ENCODE data around the gene OR13J1. TPM values are rescaled to one million over a fixed set of nuclear protein-coding genes. Genes with fewer than 3 reads are reported as not detected.
"Not testable (repeated sequence)": the region's sequence is repeated elsewhere in the genome, so short reads cannot be mapped to it uniquely, and the experiment has no call there.

OR13J1 gene
- total RNA-seq, 4 donors from 2014 or later: not detected

DNA sequence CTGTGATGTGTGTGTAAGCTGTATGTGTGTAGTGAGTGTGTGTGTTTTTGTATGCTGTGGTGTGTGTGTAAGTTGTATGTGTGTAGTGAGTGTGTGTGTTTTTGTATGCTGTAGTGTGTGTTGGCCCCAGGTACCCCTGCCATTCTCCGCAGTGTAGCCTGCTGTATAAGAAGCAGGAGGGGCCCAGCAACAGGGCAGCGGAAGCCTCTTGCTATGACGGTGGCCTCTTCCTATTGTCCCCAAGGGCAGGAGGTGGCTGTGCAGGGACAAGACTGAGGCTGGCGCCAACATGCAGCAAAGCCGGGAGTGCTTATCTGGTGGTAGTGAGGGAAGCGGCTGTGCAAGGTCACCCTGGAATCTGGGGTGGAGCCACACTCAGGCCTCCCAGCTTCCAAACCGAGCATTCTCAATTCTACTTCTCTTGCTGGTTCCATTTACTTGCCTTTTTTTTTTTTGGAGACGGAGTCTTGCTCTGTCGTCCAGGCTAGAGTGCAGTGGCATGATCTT, 44.2 kb upstream of the OR13J1 start:
- Histone ChIP-seq H3K4me3 (no peak overlapping the region), H3K9me3 (no peaks in the 10 kb centered on the region), H3K4me1 (peaks cover 4 to 15% of the 10 kb centered on the region in 2 donors), H3K27me3 (no peaks in the 10 kb centered on the region), H3K27ac (peak overlapping the region in 1 of 2 donors; percentile 51), H3K36me3 (no peaks in the 10 kb centered on the region)
- DNase-seq: peak in 1 of 2 donors; percentile 50
- intact Hi-C loops (cut with DNase I; ENCODE audit: low total_unique reads): no loop called here
- TF ChIP-seq, protein P1, sequence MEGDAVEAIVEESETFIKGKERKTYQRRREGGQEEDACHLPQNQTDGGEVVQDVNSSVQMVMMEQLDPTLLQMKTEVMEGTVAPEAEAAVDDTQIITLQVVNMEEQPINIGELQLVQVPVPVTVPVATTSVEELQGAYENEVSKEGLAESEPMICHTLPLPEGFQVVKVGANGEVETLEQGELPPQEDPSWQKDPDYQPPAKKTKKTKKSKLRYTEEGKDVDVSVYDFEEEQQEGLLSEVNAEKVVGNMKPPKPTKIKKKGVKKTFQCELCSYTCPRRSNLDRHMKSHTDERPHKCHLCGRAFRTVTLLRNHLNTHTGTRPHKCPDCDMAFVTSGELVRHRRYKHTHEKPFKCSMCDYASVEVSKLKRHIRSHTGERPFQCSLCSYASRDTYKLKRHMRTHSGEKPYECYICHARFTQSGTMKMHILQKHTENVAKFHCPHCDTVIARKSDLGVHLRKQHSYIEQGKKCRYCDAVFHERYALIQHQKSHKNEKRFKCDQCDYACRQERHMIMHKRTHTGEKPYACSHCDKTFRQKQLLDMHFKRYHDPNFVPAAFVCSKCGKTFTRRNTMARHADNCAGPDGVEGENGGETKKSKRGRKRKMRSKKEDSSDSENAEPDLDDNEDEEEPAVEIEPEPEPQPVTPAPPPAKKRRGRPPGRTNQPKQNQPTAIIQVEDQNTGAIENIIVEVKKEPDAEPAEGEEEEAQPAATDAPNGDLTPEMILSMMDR (IDR thresholded peaks at IDR 0.05): no peak
- no peak for TF ChIP-seq POLR2A (IDR thresholded peaks at IDR 0.05)

DNA sequence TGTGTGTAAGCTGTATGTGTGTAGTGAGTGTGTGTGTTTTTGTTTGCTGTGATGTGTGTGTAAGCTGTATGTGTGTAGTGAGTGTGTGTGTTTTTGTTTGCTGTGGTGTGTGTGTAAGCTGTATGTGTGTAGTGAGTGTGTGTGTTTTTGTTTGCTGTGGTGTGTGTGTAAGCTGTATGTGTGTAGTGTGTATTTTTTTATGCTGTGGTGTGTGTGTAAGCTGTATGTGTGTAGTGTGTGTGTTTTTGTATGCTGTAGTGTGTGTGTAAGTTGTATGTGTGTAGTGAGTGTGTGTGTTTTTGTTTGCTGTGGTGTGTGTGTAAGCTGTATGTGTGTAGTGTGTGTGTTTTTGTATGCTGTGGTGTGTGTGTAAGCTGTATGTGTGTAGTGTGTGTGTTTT, 43.2 kb upstream of the OR13J1 start:
- H3K27me3 ChIP-seq; DNase-seq; H3K4me3 ChIP-seq; H3K9me3 ChIP-seq; intact Hi-C loops (cut with DNase I; ENCODE audit: low total_unique reads); H3K27ac ChIP-seq; H3K36me3 ChIP-seq: not testable (repeated sequence)
- peaks cover 10 to 24% of the 10 kb centered on the region in 2 donors for H3K4me1 ChIP-seq

- no peak overlapping the region for H3K4me3 ChIP-seq
- no peaks in the 10 kb centered on the region for H3K27me3 ChIP-seq
- peaks cover 12 to 24% of the 10 kb centered on the region in 2 donors for H3K4me1 ChIP-seq
- TF ChIP-seq, protein P1 (IDR thresholded peaks at IDR 0.05): no peak
- TF ChIP-seq POLR2A (IDR thresholded peaks at IDR 0.05): no peak
- intact Hi-C loops (cut with DNase I; ENCODE audit: low total_unique reads): no loop called here
- H3K36me3 ChIP-seq: no peaks in the 10 kb centered on the region
- no peaks in the 10 kb centered on the region for H3K9me3 ChIP-seq
- no peak overlapping the region for H3K27ac ChIP-seq
- DNase-seq: no peak
Measured at GRCh38 chr9:35912791-35913400, 42.7 kb upstream of the OR13J1 start.

- intact Hi-C loops (cut with DNase I; ENCODE audit: low total_unique reads): no loop called here
- H3K27ac ChIP-seq: peak overlapping the region; percentile 94 to 95
- H3K4me3 ChIP-seq: no peak overlapping the region
- no peak for DNase-seq
- no peaks in the 10 kb centered on the region for H3K9me3 ChIP-seq
- no peaks in the 10 kb centered on the region for H3K27me3 ChIP-seq
- H3K36me3 ChIP-seq: no peaks in the 10 kb centered on the region
- no peak for TF ChIP-seq POLR2A (IDR thresholded peaks at IDR 0.05)
- TF ChIP-seq, protein P1 (IDR thresholded peaks at IDR 0.05): no peak
- peaks cover 13 to 30% of the 10 kb centered on the region in 2 donors for H3K4me1 ChIP-seq
Measured at GRCh38 chr9:35911690-35912089, 41.5 kb upstream of the OR13J1 start.

DNA sequence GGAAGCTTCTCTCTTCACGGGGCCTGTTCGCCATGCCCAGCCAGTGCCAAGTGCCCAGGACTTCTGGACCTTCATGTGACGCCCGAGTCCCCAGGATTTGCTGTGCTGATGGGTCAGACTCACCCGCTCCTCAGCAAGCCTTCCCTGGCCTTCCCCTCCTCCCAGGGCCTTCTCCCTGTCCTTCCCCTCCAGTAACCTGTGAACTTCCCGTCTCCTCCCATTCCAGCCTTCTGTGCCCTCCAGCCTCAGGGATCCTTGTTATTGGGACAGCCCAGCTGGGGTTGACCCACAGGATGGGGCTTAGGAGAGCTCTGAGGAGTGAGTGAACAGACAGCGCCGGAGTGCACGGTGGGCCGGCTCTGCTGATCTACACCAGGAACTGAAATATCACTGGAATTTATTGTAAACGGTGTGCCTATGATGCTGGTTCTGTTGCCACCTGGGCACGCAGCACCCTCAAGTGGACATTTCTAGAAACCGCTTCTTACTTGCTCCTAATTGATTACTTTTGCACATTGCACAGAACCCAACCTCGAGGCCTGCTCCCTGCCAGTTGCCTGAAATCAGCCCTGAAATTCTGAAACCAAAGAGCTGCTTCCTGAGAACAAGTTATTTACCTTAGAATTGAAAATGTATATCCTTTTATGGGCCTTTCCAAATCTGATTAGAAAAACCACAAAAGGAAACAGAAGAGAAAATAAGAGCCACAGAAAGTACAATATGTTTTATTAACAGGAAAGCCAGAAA, 40.6 kb upstream of the OR13J1 start:
- intact Hi-C loops (cut with DNase I; ENCODE audit: low total_unique reads): no loop called here
- H3K27me3 ChIP-seq: no peaks in the 10 kb centered on the region
- DNase-seq: no peak
- peaks cover 22 to 39% of the 10 kb centered on the region in 2 donors for H3K4me1 ChIP-seq
- H3K27ac ChIP-seq: peak overlapping the region; percentile 94 to 95
- H3K4me3 ChIP-seq: no peak overlapping the region
- H3K9me3 ChIP-seq: no peaks in the 10 kb centered on the region
- TF ChIP-seq POLR2A (IDR thresholded peaks at IDR 0.05): no peak
- TF ChIP-seq, protein P1 (IDR thresholded peaks at IDR 0.05): peak in 3 of 4 experiments; percentile 17 to 28 (median 25)
- H3K36me3 ChIP-seq: no peaks in the 10 kb centered on the region
